Natural killer cell treated with Interleukin-12 subunit alpha and Interleukin-12 subunit beta and Interleukin-15 and Interleukin-18, amount 100 ng/mL, for 72 hours (primary cell): Measurements from ENCODE around the gene CPNE5. TPM values are rescaled to one million over a fixed set of nuclear protein-coding genes. Genes with fewer than 3 reads are reported as not detected.

Experiments
- ATAC-seq, 2 donors: fragments of 150-1000 bp; cut with Tn5 transposase in 1 of 2; sonication (Bioruptor Pico), chemical (Tn5 transposase) in 1 of 2; 2 replicates each; pipeline ENCODE4 v1.10.0; 2021
- DNase-seq: peaks from one replicate; pipeline ENCODE4 v3.0.0; 2022; ENCODE audit warnings: low spot score
- H3K27ac Mint-ChIP-seq, 2 donors: 1 replicate in 1 of 2; 2 replicates in 1 of 2; pipeline ENCODE4 v1.8.0; 2022; ENCODE audit warnings: mixed read lengths in 2 of 2, mild to moderate bottlenecking in 1 of 2, moderate library complexity in 1 of 2
- H3K27me3 Mint-ChIP-seq, 2 donors: 1 replicate in 1 of 2; 2 replicates in 1 of 2; pipeline ENCODE4 v1.8.0; 2022; ENCODE audit warnings: mixed read lengths in 2 of 2
- H3K36me3 Mint-ChIP-seq: one replicate; pipeline ENCODE4 v1.8.0; 2022; ENCODE audit warnings: mixed read lengths
- H3K4me1 Mint-ChIP-seq, 2 donors: 1 replicate in 1 of 2; 2 replicates in 1 of 2; pipeline ENCODE4 v1.8.0; 2022; ENCODE audit warnings: low read depth in 2 of 2, mixed read lengths in 2 of 2, mild to moderate bottlenecking in 1 of 2
- H3K4me3 Mint-ChIP-seq: one replicate; pipeline ENCODE4 v1.8.0; 2022; ENCODE audit warnings: mixed read lengths
- H3K9me3 Mint-ChIP-seq: 2 replicates; pipeline ENCODE4 v1.8.0; 2022; ENCODE audit warnings: mixed read lengths
- total RNA-seq, 2 donors: library from RNA; stranded (reverse); gene quantifications; one replicate each; pipeline ENCODE4 v1.2.3, GENCODE V29; 2022

The CPNE5 gene
- total RNA-seq, 2 donors from 2014 or later = 2.9 to 4.0 TPM

DNA sequence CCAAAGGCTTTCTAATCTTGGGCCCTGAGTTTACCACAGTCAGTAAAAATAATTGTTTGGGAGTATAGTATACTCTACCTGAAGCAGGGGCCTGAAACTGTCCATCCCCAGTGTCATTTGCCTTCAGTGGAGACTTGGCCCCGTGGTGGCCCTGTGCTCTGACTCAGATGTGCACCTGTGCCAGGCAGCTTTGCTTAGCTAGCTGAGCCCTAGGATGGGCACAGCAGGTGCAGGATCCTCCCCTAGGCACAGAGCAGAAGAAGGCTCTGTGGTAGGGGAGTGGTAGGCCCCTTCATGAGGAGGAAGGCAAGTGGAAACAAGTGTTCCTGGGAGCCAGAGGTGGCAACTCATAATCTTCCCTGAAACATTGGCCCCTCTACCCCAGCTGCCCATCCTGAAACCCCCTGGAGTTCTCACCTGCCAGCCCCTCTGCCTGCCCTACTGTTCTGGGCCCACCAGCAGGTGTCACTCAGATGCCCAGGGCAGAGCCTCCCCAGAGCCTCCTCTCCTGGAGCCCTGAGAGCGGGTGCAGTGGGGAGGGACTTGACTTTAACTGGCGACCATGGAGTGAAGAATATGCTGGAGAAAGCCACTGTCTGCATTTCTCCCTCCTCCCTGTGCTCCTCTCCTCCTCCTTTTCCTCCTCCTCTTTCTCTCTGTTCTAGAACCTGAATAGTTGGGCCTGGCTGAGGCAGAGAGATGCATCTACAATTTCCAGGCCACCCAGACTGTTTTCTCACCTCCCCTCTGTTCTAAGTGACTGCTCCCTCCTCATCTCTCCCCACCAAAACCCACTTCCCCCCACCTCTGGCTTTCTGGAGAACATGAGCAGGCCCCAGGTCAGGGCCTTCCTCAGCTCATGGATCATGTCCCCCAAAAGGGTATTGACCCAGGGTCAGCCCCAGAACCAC, 2.9 kb downstream of the CPNE5 start:
- H3K27ac Mint-ChIP-seq = no peak overlapping the region
- H3K27me3 Mint-ChIP-seq = peaks cover 20 to 31% of the 10 kb centered on the region in 2 donors
- H3K9me3 Mint-ChIP-seq = no peaks in the 10 kb centered on the region

GRCh38 chr6:36834576-36835341, 4.5 kb downstream of the CPNE5 start:
- Mint-ChIP-seq H3K4me3 (no peak overlapping the region), H3K27me3 (peaks cover 20 to 24% of the 10 kb centered on the region in 2 donors), H3K36me3 (no peaks in the 10 kb centered on the region), H3K4me1 (peaks cover 4 to 11% of the 10 kb centered on the region in 2 donors), H3K9me3 (no peaks in the 10 kb centered on the region), H3K27ac (no peak overlapping the region)
- DNase-seq = no peak
- no peak for ATAC-seq

More for the DNA sequence above, 2.9 kb downstream of the CPNE5 start:
- ATAC-seq = no peak
- Mint-ChIP-seq H3K36me3 (no peaks in the 10 kb centered on the region), H3K4me3 (no peak overlapping the region), H3K4me1 (peaks cover 4 to 19% of the 10 kb centered on the region in 2 donors)
- DNase-seq = no peak

- Mint-ChIP-seq H3K27ac (no peak overlapping the region), H3K27me3 (peaks cover 13 to 17% of the 10 kb centered on the region in 2 donors), H3K4me1 (peaks cover 0 to 6% of the 10 kb centered on the region in 2 donors), H3K4me3 (no peak overlapping the region), H3K36me3 (no peaks in the 10 kb centered on the region), H3K9me3 (no peaks in the 10 kb centered on the region)
- DNase-seq = no peak
- no peak for ATAC-seq
Observed at GRCh38 chr6:36833182-36833789, 6.0 kb downstream of the CPNE5 start.

- H3K4me3 Mint-ChIP-seq = no peak overlapping the region
Observed at GRCh38 chr6:36832313-36832712, 6.9 kb downstream of the CPNE5 start.

DNA sequence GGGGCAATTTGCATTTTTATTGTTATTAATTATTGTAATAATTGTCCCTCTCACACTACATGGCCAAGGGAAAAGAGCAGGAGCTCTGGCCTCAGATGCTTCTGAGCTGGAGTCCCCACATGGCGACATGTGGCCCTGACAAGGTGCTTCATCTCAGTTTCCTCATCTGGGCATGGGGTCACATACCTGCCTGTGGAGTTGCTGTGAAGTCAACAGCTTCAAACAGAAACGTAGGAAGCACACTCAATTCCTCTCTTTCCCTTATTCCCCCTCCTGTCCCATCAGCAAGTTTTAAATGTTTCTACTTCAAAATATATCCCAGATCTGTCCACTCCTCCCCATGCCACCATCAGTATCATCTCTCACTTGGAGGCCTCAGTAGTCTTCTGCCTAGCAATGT, 8.7 kb downstream of the CPNE5 start:
- Mint-ChIP-seq H3K4me1 (peaks cover 7 to 10% of the 10 kb centered on the region in 2 donors), H3K9me3 (no peaks in the 10 kb centered on the region), H3K4me3 (no peak overlapping the region), H3K36me3 (no peaks in the 10 kb centered on the region), H3K27me3 (peaks cover 0 to 12% of the 10 kb centered on the region in 2 donors), H3K27ac (no peak overlapping the region)
- DNase-seq (no peak), ATAC-seq (no peak)

More at GRCh38 chr6:36832313-36832712, 6.9 kb downstream of the CPNE5 start:
- H3K27me3 Mint-ChIP-seq = peaks cover 3 to 10% of the 10 kb centered on the region in 2 donors
- ATAC-seq (no peak), DNase-seq (no peak)
- H3K36me3 Mint-ChIP-seq = no peaks in the 10 kb centered on the region
- no peak overlapping the region for H3K27ac Mint-ChIP-seq
- H3K4me1 Mint-ChIP-seq = peaks cover 4 to 11% of the 10 kb centered on the region in 2 donors
- H3K9me3 Mint-ChIP-seq = no peaks in the 10 kb centered on the region

DNA sequence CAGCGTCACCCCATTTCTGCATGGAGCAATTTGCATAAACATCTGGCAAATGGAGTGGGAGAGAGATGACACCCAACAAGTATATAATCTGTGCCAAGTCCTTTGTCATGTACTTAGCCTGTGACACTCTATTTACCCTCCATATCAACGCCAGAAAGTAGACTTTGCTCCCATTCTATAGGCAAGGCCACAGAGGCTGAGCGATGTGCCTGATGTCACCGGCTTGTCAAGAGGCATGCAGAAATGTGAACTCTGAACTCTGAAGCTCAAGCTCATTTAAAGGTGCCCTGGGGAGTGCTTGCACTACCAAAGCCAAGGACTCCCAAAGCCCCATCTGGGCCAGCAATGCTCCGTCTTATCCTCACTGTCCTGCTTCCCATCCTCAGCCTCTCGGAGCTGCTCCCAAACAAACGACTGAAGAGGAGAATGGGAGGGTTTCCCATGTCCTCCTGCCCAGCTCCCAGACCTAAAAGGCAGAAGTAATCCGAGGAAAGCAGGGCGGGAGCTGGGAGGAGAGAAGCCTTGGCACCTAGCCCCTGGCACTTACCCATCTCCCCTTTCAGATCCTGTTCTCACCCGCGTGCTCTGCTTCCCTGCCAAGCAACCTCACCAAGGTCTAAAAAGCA, 9.2 kb downstream of the CPNE5 start:
- DNase-seq = no peak
- H3K9me3 Mint-ChIP-seq = no peaks in the 10 kb centered on the region
- no peaks in the 10 kb centered on the region for H3K36me3 Mint-ChIP-seq
- no peak overlapping the region for H3K4me3 Mint-ChIP-seq
- peaks cover 0 to 9% of the 10 kb centered on the region in 2 donors for H3K27me3 Mint-ChIP-seq
- no peak for ATAC-seq
- H3K27ac Mint-ChIP-seq = no peak overlapping the region
- H3K4me1 Mint-ChIP-seq = peaks cover 7 to 10% of the 10 kb centered on the region in 2 donors

- ATAC-seq (peak; percentile 71 to 72), DNase-seq (no peak)
- no peak overlapping the region for H3K4me3 Mint-ChIP-seq
- peaks cover 7 to 10% of the 10 kb centered on the region in 2 donors for H3K4me1 Mint-ChIP-seq
- H3K27me3 Mint-ChIP-seq = peaks cover 0 to 8% of the 10 kb centered on the region in 2 donors
- no peaks in the 10 kb centered on the region for H3K9me3 Mint-ChIP-seq
- H3K36me3 Mint-ChIP-seq = no peaks in the 10 kb centered on the region
- H3K27ac Mint-ChIP-seq = peak overlapping the region in 1 of 2 donors; percentile 38
Observed at GRCh38 chr6:36827261-36828079, 11.8 kb downstream of the CPNE5 start.

DNA sequence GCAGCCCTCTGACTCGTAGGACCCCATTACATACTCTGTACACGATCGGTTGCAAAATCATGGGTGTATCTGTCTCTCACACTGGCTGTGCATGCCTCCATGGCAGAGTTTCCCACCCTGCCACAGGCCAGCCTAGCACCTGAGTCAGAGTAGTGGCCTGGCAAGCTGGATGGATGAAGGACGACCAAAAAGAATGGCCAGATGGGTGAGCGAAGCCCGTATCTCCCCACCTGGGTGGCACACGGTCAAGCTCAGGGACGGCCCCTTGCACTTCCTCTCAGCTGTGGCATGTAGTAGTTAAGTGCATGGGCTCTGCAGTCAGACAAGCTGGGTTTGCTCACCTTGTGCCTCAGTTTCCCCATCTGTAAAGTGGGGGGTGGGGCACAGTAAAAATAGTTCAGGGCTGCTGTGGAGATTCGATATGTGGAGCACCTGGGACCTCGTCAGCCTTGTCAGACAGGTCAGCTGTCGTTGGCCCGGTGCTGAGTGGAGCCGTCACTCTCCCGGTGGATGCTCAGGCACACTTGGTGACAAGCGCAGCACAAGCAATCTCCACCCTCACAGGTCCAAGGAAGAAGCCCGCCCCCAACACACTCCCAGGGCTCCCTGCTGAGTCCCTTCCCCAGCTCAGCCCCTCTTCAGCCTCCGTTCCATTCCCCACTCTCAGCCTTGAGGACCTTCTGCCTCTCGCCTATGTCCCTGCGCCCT, 12.6 kb downstream of the CPNE5 start:
- H3K36me3 Mint-ChIP-seq = no peaks in the 10 kb centered on the region
- no peak overlapping the region for H3K4me3 Mint-ChIP-seq
- H3K9me3 Mint-ChIP-seq = no peaks in the 10 kb centered on the region
- H3K4me1 Mint-ChIP-seq = peaks cover 7 to 12% of the 10 kb centered on the region in 2 donors
- peaks cover 0 to 8% of the 10 kb centered on the region in 2 donors for H3K27me3 Mint-ChIP-seq
- DNase-seq = no peak
- no peak for ATAC-seq
- no peak overlapping the region for H3K27ac Mint-ChIP-seq

DNA sequence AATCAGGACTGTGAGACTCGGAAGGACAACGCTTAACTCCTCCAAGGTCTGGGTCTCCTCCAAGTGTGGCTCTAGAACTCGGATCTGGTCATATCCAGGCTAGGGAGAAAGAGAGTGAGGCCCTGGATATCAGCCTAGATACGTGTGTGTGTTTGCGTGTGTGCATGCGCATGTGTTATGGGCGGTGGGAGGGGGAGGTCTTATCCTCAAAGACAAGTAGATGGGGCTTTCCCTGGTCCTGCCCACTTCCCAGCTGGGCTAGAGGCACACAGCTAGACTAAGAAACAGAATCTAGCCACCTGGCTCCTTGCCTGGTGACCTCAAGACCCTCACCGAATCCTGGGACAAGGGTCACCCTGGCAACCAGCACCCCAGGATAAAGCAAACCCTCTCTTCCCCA, 13.2 kb downstream of the CPNE5 start:
- DNase-seq (no peak), ATAC-seq (no peak)
- no peaks in the 10 kb centered on the region for H3K9me3 Mint-ChIP-seq
- peaks cover 0 to 8% of the 10 kb centered on the region in 2 donors for H3K27me3 Mint-ChIP-seq
- H3K4me1 Mint-ChIP-seq = peaks cover 8 to 13% of the 10 kb centered on the region in 2 donors
- H3K4me3 Mint-ChIP-seq = no peak overlapping the region
- H3K27ac Mint-ChIP-seq = no peak overlapping the region
- no peaks in the 10 kb centered on the region for H3K36me3 Mint-ChIP-seq

DNA sequence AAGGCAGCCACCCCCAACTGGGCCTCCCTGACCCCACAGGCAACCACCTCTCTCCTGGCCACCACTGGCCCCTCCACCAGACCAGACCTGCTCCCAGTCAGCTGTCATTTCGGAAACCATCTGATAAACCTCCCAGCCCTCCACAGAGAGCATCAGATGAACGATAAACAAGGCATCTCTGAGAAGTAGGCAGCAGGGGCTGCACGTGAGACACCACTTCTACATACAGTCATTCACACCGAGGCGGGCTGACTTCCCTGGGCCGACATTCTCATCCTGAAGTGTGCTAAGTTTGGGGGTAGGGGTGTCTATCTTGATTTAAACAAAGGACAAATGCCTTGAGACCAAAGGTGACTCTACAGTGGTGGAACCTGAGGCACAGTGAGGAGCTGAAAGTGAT, 13.8 kb downstream of the CPNE5 start:
- DNase-seq = no peak
- ATAC-seq = no peak
- no peak overlapping the region for H3K4me3 Mint-ChIP-seq
- no peaks in the 10 kb centered on the region for H3K9me3 Mint-ChIP-seq
- peaks cover 0 to 8% of the 10 kb centered on the region in 2 donors for H3K27me3 Mint-ChIP-seq
- peaks cover 13 to 15% of the 10 kb centered on the region in 2 donors for H3K4me1 Mint-ChIP-seq
- H3K27ac Mint-ChIP-seq = no peak overlapping the region
- no peaks in the 10 kb centered on the region for H3K36me3 Mint-ChIP-seq

- peaks cover 13 to 15% of the 10 kb centered on the region in 2 donors for H3K4me1 Mint-ChIP-seq
- H3K36me3 Mint-ChIP-seq = no peaks in the 10 kb centered on the region
- H3K27me3 Mint-ChIP-seq = peaks cover 0 to 8% of the 10 kb centered on the region in 2 donors
- H3K4me3 Mint-ChIP-seq = no peak overlapping the region
- no peak for DNase-seq
- no peaks in the 10 kb centered on the region for H3K9me3 Mint-ChIP-seq
- H3K27ac Mint-ChIP-seq = no peak overlapping the region
- no peak for ATAC-seq
Observed at GRCh38 chr6:36824253-36824652, 15.0 kb downstream of the CPNE5 start.

DNA sequence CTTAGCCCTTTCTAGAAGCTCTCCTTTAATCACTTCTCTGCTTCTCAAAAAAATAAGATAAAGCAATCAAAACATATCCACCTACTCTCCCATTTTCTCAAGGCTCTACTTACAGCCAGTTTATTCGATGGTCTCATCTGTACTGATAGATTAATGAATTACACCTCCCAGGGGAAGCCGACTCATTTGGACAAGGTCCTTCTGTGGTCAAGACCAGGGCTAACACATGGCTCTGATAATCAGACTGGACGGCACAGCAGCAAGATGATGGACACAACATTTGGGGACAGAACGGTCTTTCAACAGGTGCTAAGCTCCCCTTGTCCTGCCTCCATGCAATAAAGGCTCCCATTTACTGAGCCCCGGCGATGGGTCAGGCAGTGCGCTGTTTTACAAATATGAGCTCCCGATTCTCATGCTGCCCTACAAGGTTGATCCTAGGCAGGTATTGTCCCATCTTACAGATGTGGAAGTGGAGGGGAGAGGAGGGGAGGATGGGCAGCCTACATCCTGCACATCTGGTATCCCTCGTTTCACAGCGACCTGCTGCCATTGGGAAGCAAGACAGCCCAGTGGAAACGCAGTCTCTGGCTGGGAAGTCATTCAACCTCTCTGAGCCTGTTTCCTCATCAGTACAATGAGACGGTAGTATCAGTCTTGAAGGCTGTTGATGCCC, 15.7 kb downstream of the CPNE5 start:
- Mint-ChIP-seq H3K27ac (no peak overlapping the region), H3K9me3 (no peaks in the 10 kb centered on the region), H3K36me3 (no peaks in the 10 kb centered on the region), H3K4me3 (no peak overlapping the region), H3K4me1 (peaks cover 13 to 15% of the 10 kb centered on the region in 2 donors), H3K27me3 (peaks cover 0 to 8% of the 10 kb centered on the region in 2 donors)
- ATAC-seq (no peak), DNase-seq (no peak)
